Tibial nerve (tissue), 4 donors: ENCODE results near the gene PTBP3.

Experiments used
- EP300 ChIP-seq, 2 donors: sonication (generic); formaldehyde crosslinking; IDR thresholded peaks; one replicate each; pipeline ENCODE4 v1.6.1; 2017; ENCODE audit warnings: antibody characterized with exemption in 2 of 2, mild to moderate bottlenecking in 1 of 2
- POLR2A ChIP-seq, 2 donors: fragments of 450-650 bp; IDR thresholded peaks; one replicate each; pipeline ENCODE4 v1.6.1; 2017; ENCODE audit warnings: antibody characterized with exemption in 2 of 2, mild to moderate bottlenecking in 2 of 2, moderate library complexity in 2 of 2
- TF ChIP-seq, protein P1 (sequence below), 5 experiments: fragments of 200-600 bp in 3 of 5; fragments of 450-650 bp in 2 of 5; sonication (generic) in 3 of 5; IDR thresholded peaks; one replicate each; pipeline ENCODE4 v1.5.1; 2016 to 2019; ENCODE audit warnings: antibody characterized with exemption in 5 of 5, mild to moderate bottlenecking in 3 of 5, moderate library complexity in 2 of 5

GRCh38 chr9:112186695-112187094 is 146.7 kb downstream of the PTBP3 start:
- TF ChIP-seq, protein P1, sequence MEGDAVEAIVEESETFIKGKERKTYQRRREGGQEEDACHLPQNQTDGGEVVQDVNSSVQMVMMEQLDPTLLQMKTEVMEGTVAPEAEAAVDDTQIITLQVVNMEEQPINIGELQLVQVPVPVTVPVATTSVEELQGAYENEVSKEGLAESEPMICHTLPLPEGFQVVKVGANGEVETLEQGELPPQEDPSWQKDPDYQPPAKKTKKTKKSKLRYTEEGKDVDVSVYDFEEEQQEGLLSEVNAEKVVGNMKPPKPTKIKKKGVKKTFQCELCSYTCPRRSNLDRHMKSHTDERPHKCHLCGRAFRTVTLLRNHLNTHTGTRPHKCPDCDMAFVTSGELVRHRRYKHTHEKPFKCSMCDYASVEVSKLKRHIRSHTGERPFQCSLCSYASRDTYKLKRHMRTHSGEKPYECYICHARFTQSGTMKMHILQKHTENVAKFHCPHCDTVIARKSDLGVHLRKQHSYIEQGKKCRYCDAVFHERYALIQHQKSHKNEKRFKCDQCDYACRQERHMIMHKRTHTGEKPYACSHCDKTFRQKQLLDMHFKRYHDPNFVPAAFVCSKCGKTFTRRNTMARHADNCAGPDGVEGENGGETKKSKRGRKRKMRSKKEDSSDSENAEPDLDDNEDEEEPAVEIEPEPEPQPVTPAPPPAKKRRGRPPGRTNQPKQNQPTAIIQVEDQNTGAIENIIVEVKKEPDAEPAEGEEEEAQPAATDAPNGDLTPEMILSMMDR (IDR thresholded peaks at IDR 0.05), result no peak
- TF ChIP-seq POLR2A (IDR thresholded peaks at IDR 0.05), result no peak
- TF ChIP-seq EP300 (IDR thresholded peaks at IDR 0.05), result no peak
